ENCODE data around the gene EIF3I. TPM values are rescaled to one million over a fixed set of nuclear protein-coding genes. Genes with fewer than 3 reads are reported as not detected.

Gene EIF3I
- total RNA-seq, 4 donors from 2014 or later = 43.8 to 122 (median 114) TPM

DNA sequence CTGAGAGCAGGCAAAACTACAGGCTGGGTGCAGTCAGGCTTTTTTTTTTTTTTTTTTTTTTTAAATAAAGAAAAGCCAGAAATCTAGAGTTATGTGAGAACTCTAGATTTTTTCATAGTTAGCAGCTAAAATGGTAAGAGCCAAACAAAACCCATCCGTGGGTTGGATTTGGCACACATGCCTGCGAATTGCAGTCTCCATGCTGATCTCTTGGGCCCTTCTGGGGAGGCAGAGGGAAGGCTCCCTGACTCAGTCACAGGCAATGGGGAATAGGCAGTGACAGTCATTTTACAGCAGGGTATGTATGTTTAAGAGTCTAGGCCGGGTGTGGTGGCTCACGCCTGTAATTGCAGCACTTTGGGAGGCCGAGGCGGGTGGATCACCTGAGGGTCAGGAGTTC, 40.1 kb upstream of the EIF3I start:
- peaks cover 12 to 53% (median 39%) of the 10 kb centered on the region in 4 donors for H3K4me1 ChIP-seq
- H3K27ac ChIP-seq = no peak overlapping the region
- peaks cover 0 to 21% (median 10%) of the 10 kb centered on the region in 4 donors for H3K36me3 ChIP-seq
- in situ Hi-C loops (cut with MboI; ENCODE audit: low pct_ligation_motif_present in 1 of 4, low pct_unique_long_range_greater_than_20kb in 1 of 4, low sequenced_read_pairs in 3 of 4) (no loop called here), intact Hi-C loops (cut with DNase I; ENCODE audit: low total_unique reads) (no loop called here)
- whole genome bisulfite sequencing, 2 donors (ENCODE audit: low coverage in 1 of 2) = 70 to 89% methylated on average over 2 to 6 of the region's 6 CpGs
- no peaks in the 10 kb centered on the region for H3K27me3 ChIP-seq
- no peak for TF ChIP-seq EP300 (IDR thresholded peaks at IDR 0.05; ENCODE audit: low read depth)
- TF ChIP-seq, protein P1, sequence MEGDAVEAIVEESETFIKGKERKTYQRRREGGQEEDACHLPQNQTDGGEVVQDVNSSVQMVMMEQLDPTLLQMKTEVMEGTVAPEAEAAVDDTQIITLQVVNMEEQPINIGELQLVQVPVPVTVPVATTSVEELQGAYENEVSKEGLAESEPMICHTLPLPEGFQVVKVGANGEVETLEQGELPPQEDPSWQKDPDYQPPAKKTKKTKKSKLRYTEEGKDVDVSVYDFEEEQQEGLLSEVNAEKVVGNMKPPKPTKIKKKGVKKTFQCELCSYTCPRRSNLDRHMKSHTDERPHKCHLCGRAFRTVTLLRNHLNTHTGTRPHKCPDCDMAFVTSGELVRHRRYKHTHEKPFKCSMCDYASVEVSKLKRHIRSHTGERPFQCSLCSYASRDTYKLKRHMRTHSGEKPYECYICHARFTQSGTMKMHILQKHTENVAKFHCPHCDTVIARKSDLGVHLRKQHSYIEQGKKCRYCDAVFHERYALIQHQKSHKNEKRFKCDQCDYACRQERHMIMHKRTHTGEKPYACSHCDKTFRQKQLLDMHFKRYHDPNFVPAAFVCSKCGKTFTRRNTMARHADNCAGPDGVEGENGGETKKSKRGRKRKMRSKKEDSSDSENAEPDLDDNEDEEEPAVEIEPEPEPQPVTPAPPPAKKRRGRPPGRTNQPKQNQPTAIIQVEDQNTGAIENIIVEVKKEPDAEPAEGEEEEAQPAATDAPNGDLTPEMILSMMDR (IDR thresholded peaks at IDR 0.05) = no peak
- TF ChIP-seq POLR2AphosphoS5 (IDR thresholded peaks at IDR 0.05) = no peak
- TF ChIP-seq POLR2A (IDR thresholded peaks at IDR 0.05) = no peak
- no peaks in the 10 kb centered on the region for H3K9me3 ChIP-seq
- peak overlapping the region in 1 of 4 donors; percentile 82 for H3K4me3 ChIP-seq
- DNase-seq = no peak

DNA sequence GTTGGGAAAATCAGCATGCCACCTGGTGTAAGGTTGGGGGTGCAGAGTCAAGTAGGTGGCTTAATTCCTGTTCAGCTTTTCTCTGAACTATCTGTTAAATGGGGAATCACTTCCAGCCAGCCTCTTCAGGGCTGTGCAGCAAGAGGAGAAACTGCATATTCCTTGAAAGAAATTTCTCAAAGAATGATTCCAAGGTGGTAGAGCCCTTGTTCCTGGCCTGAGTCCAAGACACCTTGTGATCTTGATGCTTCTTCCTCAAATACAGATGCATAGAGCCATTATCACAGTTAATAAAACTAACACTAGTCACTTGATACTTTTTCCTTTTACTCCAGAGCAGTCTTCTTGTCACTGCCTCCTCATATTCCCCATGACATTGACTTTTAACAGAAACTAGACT, 37.6 kb upstream of the EIF3I start:
- H3K4me1 ChIP-seq = peaks cover 12 to 45% (median 31%) of the 10 kb centered on the region in 4 donors
- TF ChIP-seq POLR2AphosphoS5 (IDR thresholded peaks at IDR 0.05) = no peak
- no peak for TF ChIP-seq EP300 (IDR thresholded peaks at IDR 0.05; ENCODE audit: low read depth)
- in situ Hi-C loops (cut with MboI; ENCODE audit: low pct_ligation_motif_present in 1 of 4, low pct_unique_long_range_greater_than_20kb in 1 of 4, low sequenced_read_pairs in 3 of 4) = no loop called here

DNA sequence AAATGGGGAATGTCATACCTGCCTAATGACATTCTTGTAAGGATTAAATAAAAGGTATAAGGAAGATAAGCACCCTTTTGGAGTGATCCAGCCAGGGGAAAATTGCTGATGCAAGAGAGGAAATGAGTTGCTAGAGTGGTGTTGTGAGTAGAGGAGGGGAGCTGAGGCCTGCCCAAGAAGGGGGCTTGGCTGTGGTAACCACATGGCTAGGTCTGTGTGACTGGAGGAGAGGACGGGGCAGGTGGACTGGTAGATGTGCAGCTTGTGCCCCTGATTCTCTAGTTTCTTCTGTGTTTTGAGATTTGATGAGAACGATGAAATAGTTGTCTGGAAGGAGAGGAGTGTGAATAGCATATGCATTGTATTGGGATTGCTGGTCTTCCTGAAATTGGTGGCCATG, 36.1 kb upstream of the EIF3I start:
- no peak for DNase-seq
- no peak overlapping the region for H3K4me3 ChIP-seq
- TF ChIP-seq EP300 (IDR thresholded peaks at IDR 0.05; ENCODE audit: low read depth) (no peak), POLR2A (IDR thresholded peaks at IDR 0.05) (no peak)
- 90 to 91% methylated on average over 2 of the region's 2 CpGs for WGBS, 2 donors (ENCODE audit: low coverage in 1 of 2)
- H3K9me3 ChIP-seq = no peaks in the 10 kb centered on the region
- H3K4me1 ChIP-seq = peaks cover 10 to 37% (median 24%) of the 10 kb centered on the region in 4 donors
- H3K27me3 ChIP-seq = no peaks in the 10 kb centered on the region
- H3K27ac ChIP-seq = no peak overlapping the region
- in situ Hi-C loops (cut with MboI; ENCODE audit: low pct_ligation_motif_present in 1 of 4, low pct_unique_long_range_greater_than_20kb in 1 of 4, low sequenced_read_pairs in 3 of 4) (no loop called here), intact Hi-C loops (cut with DNase I; ENCODE audit: low total_unique reads) (no loop called here)
- peaks cover 0 to 57% (median 34%) of the 10 kb centered on the region in 4 donors for H3K36me3 ChIP-seq

More for the DNA sequence above, 37.6 kb upstream of the EIF3I start:
- Histone ChIP-seq H3K4me3 (no peak overlapping the region), H3K36me3 (peaks cover 0 to 44% (median 25%) of the 10 kb centered on the region in 4 donors), H3K27me3 (no peaks in the 10 kb centered on the region), H3K27ac (no peak overlapping the region), H3K9me3 (no peaks in the 10 kb centered on the region)
- intact Hi-C loops (cut with DNase I; ENCODE audit: low total_unique reads) = no loop called here
- no peak for DNase-seq

DNA sequence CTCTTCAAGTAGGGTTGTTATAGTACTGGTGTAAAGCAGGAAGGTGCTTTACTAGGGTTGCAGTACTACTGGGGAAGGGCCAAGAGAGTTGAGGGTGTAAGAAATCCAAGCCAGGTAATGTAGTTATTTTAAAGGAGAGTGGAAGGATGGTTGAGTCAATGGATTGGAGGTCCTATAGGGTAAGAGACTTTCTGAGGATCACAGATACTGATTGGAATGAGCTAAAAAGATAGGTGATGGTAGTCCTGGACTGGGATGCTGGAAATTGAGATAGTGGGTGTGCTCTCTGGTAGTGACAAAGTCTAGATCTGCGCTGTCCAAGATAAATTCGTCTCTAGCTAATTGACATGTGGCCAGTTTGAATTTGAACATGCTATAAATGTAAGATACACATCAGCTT, 35.7 kb upstream of the EIF3I start:
- peaks cover 0 to 61% (median 36%) of the 10 kb centered on the region in 4 donors for H3K36me3 ChIP-seq
- H3K4me1 ChIP-seq = peaks cover 7 to 33% (median 20%) of the 10 kb centered on the region in 4 donors
- no peaks in the 10 kb centered on the region for H3K9me3 ChIP-seq
- no peak for DNase-seq
- H3K27me3 ChIP-seq = no peaks in the 10 kb centered on the region
- TF ChIP-seq EP300 (IDR thresholded peaks at IDR 0.05; ENCODE audit: low read depth) = no peak
- TF ChIP-seq, protein P1 (IDR thresholded peaks at IDR 0.05) = no peak
- TF ChIP-seq POLR2AphosphoS5 (IDR thresholded peaks at IDR 0.05) = no peak
- no peak for TF ChIP-seq POLR2A (IDR thresholded peaks at IDR 0.05)
- in situ Hi-C loops (cut with MboI; ENCODE audit: low pct_ligation_motif_present in 1 of 4, low pct_unique_long_range_greater_than_20kb in 1 of 4, low sequenced_read_pairs in 3 of 4) = no loop called here
- WGBS, 2 donors (ENCODE audit: low coverage in 1 of 2) = 87% methylated on average over 2 of the region's 2 CpGs; no CpG with 5 or more reads in 1 of the 2 donors
- intact Hi-C loops (cut with DNase I; ENCODE audit: low total_unique reads) = no loop called here
- no peak overlapping the region for H3K4me3 ChIP-seq
- no peak overlapping the region for H3K27ac ChIP-seq

DNA sequence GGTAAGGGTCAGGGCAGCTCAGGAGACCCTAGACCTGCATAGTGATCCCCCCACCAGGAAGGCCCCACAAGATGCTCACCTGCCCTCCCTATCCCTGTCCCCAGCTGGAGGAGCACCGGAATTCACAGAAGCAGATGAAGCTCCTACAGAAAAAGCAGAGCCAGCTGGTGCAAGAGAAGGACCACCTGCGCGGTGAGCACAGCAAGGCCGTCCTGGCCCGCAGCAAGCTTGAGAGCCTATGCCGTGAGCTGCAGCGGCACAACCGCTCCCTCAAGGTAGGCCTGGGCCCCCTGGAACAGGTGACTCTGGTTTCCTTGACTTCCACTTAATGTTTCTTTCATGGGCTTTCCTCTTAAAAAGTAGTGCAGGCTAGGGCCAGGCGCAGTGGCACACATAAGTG, 34.4 kb upstream of the EIF3I start:
- DNase-seq = no peak
- 95 to 100% methylated on average over 1 to 9 of the region's 9 CpGs for WGBS, 2 donors (ENCODE audit: low coverage in 1 of 2)
- Histone ChIP-seq H3K9me3 (no peaks in the 10 kb centered on the region), H3K27me3 (no peaks in the 10 kb centered on the region), H3K4me1 (peaks cover 0 to 19% (median 9%) of the 10 kb centered on the region in 4 donors), H3K4me3 (no peak overlapping the region), H3K27ac (no peak overlapping the region), H3K36me3 (peaks cover 0 to 73% (median 43%) of the 10 kb centered on the region in 4 donors)
- intact Hi-C loops (cut with DNase I; ENCODE audit: low total_unique reads) = no loop called here
- in situ Hi-C loops (cut with MboI; ENCODE audit: low pct_ligation_motif_present in 1 of 4, low pct_unique_long_range_greater_than_20kb in 1 of 4, low sequenced_read_pairs in 3 of 4) = no loop called here
- TF ChIP-seq EP300 (IDR thresholded peaks at IDR 0.05; ENCODE audit: low read depth) (no peak), POLR2A (IDR thresholded peaks at IDR 0.05) (no peak), POLR2AphosphoS5 (IDR thresholded peaks at IDR 0.05) (no peak)
- TF ChIP-seq, protein P1 (IDR thresholded peaks at IDR 0.05) = no peak
